ENCODE measurements around the gene SKP1. TPM values are rescaled to one million over a fixed set of nuclear protein-coding genes. Genes with fewer than 3 reads are reported as not detected.

SKP1 gene
- total RNA-seq, 2 donors from 2014 or later: 206 to 236 TPM

- H3K27me3 ChIP-seq (replicated peaks; ENCODE audit: insufficient read depth): no peaks in the 10 kb centered on the region
- peaks cover 6 to 16% of the 10 kb centered on the region in 2 donors for H3K4me1 ChIP-seq (ENCODE audit: control insufficient read depth in 1 of 2, low read depth in 2 of 2)
- ATAC-seq (ENCODE audit: insufficient number of reproducible peaks, low FRiP score, low read depth): no peak
- no peak overlapping the region for H3K4me3 ChIP-seq
- no peak overlapping the region for H3K27ac ChIP-seq
- DNase-seq (ENCODE audit: low spot score): no peak
- H3K9me3 ChIP-seq: no peaks in the 10 kb centered on the region
- H3K36me3 ChIP-seq: no peaks in the 10 kb centered on the region
- TF ChIP-seq CTCF (IDR thresholded peaks at IDR 0.05): no peak
Measured at GRCh38 chr5:134116789-134117761, 59.7 kb downstream of the SKP1 start.

GRCh38 chr5:134116286-134116685 is 60.5 kb downstream of the SKP1 start:
- no peak for TF ChIP-seq CTCF (IDR thresholded peaks at IDR 0.05)

GRCh38 chr5:134115806-134116175 is 61.0 kb downstream of the SKP1 start:
- H3K27ac ChIP-seq: no peak overlapping the region
- H3K36me3 ChIP-seq: no peaks in the 10 kb centered on the region
- H3K9me3 ChIP-seq: no peaks in the 10 kb centered on the region
- H3K4me3 ChIP-seq: peak overlapping the region; percentile 81
- H3K27me3 ChIP-seq (replicated peaks; ENCODE audit: insufficient read depth): no peaks in the 10 kb centered on the region
- ATAC-seq (ENCODE audit: insufficient number of reproducible peaks, low FRiP score, low read depth) (no peak), DNase-seq (ENCODE audit: low spot score) (no peak)
- no peak for TF ChIP-seq CTCF (IDR thresholded peaks at IDR 0.05)
- peaks cover 6 to 16% of the 10 kb centered on the region in 2 donors for H3K4me1 ChIP-seq (ENCODE audit: control insufficient read depth in 1 of 2, low read depth in 2 of 2)

More at GRCh38 chr5:134116286-134116685, 60.5 kb downstream of the SKP1 start:
- DNase-seq (ENCODE audit: low spot score) (no peak), ATAC-seq (ENCODE audit: insufficient number of reproducible peaks, low FRiP score, low read depth) (no peak)
- Histone ChIP-seq H3K27ac (no peak overlapping the region), H3K9me3 (no peaks in the 10 kb centered on the region), H3K27me3 (replicated peaks; ENCODE audit: insufficient read depth) (no peaks in the 10 kb centered on the region), H3K4me3 (no peak overlapping the region), H3K4me1 (ENCODE audit: control insufficient read depth in 1 of 2, low read depth in 2 of 2) (peaks cover 6 to 16% of the 10 kb centered on the region in 2 donors), H3K36me3 (no peaks in the 10 kb centered on the region)

DNA sequence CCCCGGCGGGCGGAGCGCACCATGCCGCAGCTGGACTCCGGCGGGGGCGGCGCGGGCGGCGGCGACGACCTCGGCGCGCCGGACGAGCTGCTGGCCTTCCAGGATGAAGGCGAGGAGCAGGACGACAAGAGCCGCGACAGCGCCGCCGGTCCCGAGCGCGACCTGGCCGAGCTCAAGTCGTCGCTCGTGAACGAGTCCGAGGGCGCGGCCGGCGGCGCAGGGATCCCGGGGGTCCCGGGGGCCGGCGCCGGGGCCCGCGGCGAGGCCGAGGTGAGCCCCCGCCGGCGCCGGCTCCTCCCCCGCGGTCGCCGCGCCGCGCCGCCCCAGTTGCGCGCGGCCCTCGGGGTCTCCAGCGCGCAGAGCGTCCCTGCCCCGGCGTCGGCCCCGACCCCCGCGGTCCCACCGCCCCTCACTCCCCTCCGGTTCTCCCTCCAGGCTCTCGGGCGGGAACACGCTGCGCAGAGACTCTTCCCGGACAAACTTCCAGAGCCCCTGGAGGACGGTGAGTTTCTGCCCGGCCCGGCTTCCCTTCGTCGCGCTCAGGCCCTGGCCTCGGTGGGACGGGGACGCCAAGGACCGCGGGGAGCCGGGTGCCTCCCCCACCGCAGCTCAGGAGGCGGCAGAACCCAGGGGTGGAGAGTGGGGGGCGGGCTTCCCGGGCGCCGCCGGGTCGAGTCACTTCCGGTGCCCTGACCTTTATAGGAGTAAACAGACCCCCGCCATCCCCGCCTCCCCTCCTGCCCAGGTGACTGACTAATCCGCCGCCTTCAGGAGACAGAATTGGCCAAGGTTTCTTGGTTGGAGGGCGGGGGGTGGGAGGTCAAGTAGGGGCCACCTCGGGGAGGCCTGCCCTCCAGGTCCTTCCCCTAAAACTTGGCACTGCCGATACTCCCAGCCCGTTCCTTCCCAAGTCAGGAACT is 61.6 kb downstream of the SKP1 start:
- peak overlapping the region; percentile 81 for H3K4me3 ChIP-seq
- H3K36me3 ChIP-seq: no peaks in the 10 kb centered on the region
- ATAC-seq (ENCODE audit: insufficient number of reproducible peaks, low FRiP score, low read depth) (no peak), DNase-seq (ENCODE audit: low spot score) (no peak)
- no peak overlapping the region for H3K27ac ChIP-seq
- H3K4me1 ChIP-seq (ENCODE audit: control insufficient read depth in 1 of 2, low read depth in 2 of 2): peaks cover 6 to 16% of the 10 kb centered on the region in 2 donors
- H3K27me3 ChIP-seq (replicated peaks; ENCODE audit: insufficient read depth): no peaks in the 10 kb centered on the region
- TF ChIP-seq CTCF (IDR thresholded peaks at IDR 0.05): no peak
- H3K9me3 ChIP-seq: no peaks in the 10 kb centered on the region

Measured in thoracic aorta (tissue), 2 donors.